GM12878 (cell line): ENCODE results near the gene OVOL1.

Experiments
- CHD2 ChIP-seq: IDR thresholded peaks from 2 replicates; pipeline ENCODE4 v1.6.1; 2011; ENCODE audit warnings: low read depth, low read length, improper control_type of control experiment, borderline replicate concordance
- PBX3 ChIP-seq: IDR thresholded peaks from 2 replicates; pipeline ENCODE4 v1.6.1; 2011; ENCODE audit warnings: mild to moderate bottlenecking, low read depth, low read length, moderate library complexity; ENCODE audit not compliant: insufficient replicate concordance
- SRF ChIP-seq, 2 experiments: IDR thresholded peaks; 2 replicates each; pipeline ENCODE4 v1.6.1; 2011; ENCODE audit warnings: low read depth in 2 of 2, low read length in 2 of 2, mild to moderate bottlenecking in 1 of 2, moderate library complexity in 1 of 2
- SUZ12 ChIP-seq: fragments of 200-600 bp; sonication (generic); IDR thresholded peaks from one replicate; pipeline ENCODE4 v1.6.1; 2018; ENCODE audit warnings: antibody characterized with exemption, mild to moderate bottlenecking; ENCODE audit not compliant: unreplicated experiment
- TCF7 ChIP-seq: IDR thresholded peaks from 2 replicates; pipeline ENCODE4 v1.6.1; 2014; ENCODE audit warnings: antibody characterized with exemption, borderline replicate concordance
- ZBTB33 ChIP-seq: fragments of 450-650 bp; IDR thresholded peaks from 2 replicates; pipeline ENCODE4 v1.6.1; 2017; ENCODE audit warnings: mild to moderate bottlenecking
- ZNF24 ChIP-seq: fragments of 450-650 bp; IDR thresholded peaks from 2 replicates; pipeline ENCODE4 v1.6.1; 2017; ENCODE audit warnings: antibody characterized with exemption, mild to moderate bottlenecking
- ZNF274 ChIP-seq: IDR thresholded peaks from one replicate; pipeline ENCODE4 v1.8.0; 2011; ENCODE audit not compliant: insufficient read length, insufficient read depth

DNA sequence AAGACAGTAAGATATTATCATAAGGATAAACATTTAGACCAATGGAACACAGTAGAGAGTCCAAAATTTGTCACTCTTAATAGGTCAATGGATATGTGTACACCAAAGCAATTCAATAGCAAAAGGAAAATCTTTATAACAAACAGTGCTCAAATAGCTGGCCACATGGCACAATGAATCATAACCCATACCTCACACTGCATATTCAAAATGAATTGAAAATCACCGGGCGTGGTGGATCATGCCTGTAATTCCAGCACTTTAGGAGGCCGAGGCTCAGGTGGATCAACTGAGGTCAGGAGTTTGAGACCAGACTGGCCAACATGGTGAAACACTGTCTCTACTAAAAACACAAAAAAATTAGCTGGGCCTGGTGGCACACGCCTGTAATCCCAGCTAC is 55.3 kb downstream of the OVOL1 start:
- TF ChIP-seq SRF (IDR thresholded peaks at IDR 0.05; ENCODE audit: low read depth in 2 of 2, low read length in 2 of 2) (no peak), CHD2 (no peak), PBX3 (no peak), TCF7 (no peak), ZNF24 (no peak), ZNF274 (no peak), SUZ12 (no peak), ZBTB33 (no peak)
